Neural cell (in vitro differentiated cells): ENCODE measurements around the gene OGFOD3. TPM values are rescaled to one million over a fixed set of nuclear protein-coding genes. Genes with fewer than 3 reads are reported as not detected.

Experiments
- H2AFZ ChIP-seq: fragments of 200-600, 300-800 bp; sonication (generic), shearing (Covaris generic); 2 replicates; pipeline ENCODE4 v1.6.0; 2014; ENCODE audit warnings: low read depth, mild to moderate bottlenecking, antibody characterized with exemption, low read length, moderate library complexity
- H3F3A ChIP-seq: fragments of 200-600 bp; shearing (Covaris generic); 2 replicates; pipeline ENCODE4 v1.6.1; 2016; ENCODE audit warnings: mild to moderate bottlenecking, moderate library complexity, mixed read lengths, antibody characterized with exemption, low read length; ENCODE audit not compliant: insufficient read depth, poor library complexity, severe bottlenecking
- H3K27ac ChIP-seq: fragments of 200-600, 300-800 bp; sonication (generic), shearing (Covaris generic); 2 replicates; pipeline ENCODE4 v1.5.1; 2014; ENCODE audit warnings: mild to moderate bottlenecking, low read length, moderate library complexity
- H3K27me3 ChIP-seq: fragments of 300-800, 200-600 bp; sonication (generic), shearing (Covaris generic); 2 replicates; pipeline ENCODE4 v1.6.0; 2014; ENCODE audit warnings: mild to moderate bottlenecking, low read depth, low read length, moderate library complexity; ENCODE audit not compliant: insufficient read depth
- H3K36me3 ChIP-seq: fragments of 300-800, 200-600 bp; sonication (generic), shearing (Covaris generic); 2 replicates; pipeline ENCODE4 v1.5.1; 2014; ENCODE audit warnings: mild to moderate bottlenecking, antibody characterized with exemption, low read length, moderate library complexity; ENCODE audit not compliant: insufficient read depth
- H3K4me2 ChIP-seq: fragments of 300-800, 200-600 bp; sonication (generic), shearing (Covaris generic); 2 replicates; pipeline ENCODE4 v1.6.0; 2014; ENCODE audit warnings: mild to moderate bottlenecking, low read length
- H3K4me3 ChIP-seq: fragments of 300-800, 200-600 bp; sonication (generic), shearing (Covaris generic); 2 replicates; pipeline ENCODE4 v1.5.1; 2014; ENCODE audit warnings: mild to moderate bottlenecking, low read length, moderate library complexity
- H3K79me2 ChIP-seq: fragments of 200-600 bp; shearing (Covaris generic); replicated peaks from 2 replicates; pipeline ENCODE4 v1.6.0; 2014; ENCODE audit warnings: mild to moderate bottlenecking, low read length, moderate library complexity; ENCODE audit not compliant: insufficient read depth
- H3K9ac ChIP-seq: fragments of 300-800, 200-600 bp; sonication (generic), shearing (Covaris generic); 2 replicates; pipeline ENCODE4 v1.6.1; 2016; ENCODE audit warnings: mild to moderate bottlenecking, low read length, mixed read lengths
- H3K9me2 ChIP-seq: fragments of 200-600 bp; shearing (Covaris generic); 2 replicates; pipeline ENCODE4 v1.6.1; 2016; ENCODE audit warnings: mild to moderate bottlenecking, low read length, mixed read lengths; ENCODE audit not compliant: insufficient read depth
- H3K9me3 ChIP-seq: fragments of 200-600, 300-800 bp; sonication (generic), shearing (Covaris generic); 2 replicates; pipeline ENCODE4 v1.6.1; 2016; ENCODE audit warnings: mild to moderate bottlenecking, mixed run types, low read length, moderate library complexity, mixed read lengths
- H4K20me1 ChIP-seq: fragments of 200-600 bp; shearing (Covaris generic); 2 replicates; pipeline ENCODE4 v1.6.1; 2016; ENCODE audit warnings: mild to moderate bottlenecking, mixed run types; ENCODE audit not compliant: insufficient read depth
- CTCF ChIP-seq: fragments of 450-650 bp; IDR thresholded peaks from 2 replicates; pipeline ENCODE4 v1.5.1; 2014; ENCODE audit warnings: antibody characterized with exemption, mild to moderate bottlenecking, moderate library complexity; ENCODE audit not compliant: poor library complexity, severe bottlenecking
- EP300 ChIP-seq: fragments of 450-650 bp; conservative IDR thresholded peaks from 2 replicates; pipeline ENCODE4 v1.6.1; 2014; ENCODE audit warnings: antibody characterized with exemption, mild to moderate bottlenecking, moderate library complexity; ENCODE audit not compliant: poor library complexity, severe bottlenecking
- EZH2 ChIP-seq: fragments of 200-600, 300-800 bp; shearing (Covaris generic), sonication (generic); IDR thresholded peaks from 2 replicates; pipeline ENCODE4 v1.6.1; 2014; ENCODE audit warnings: antibody characterized with exemption, low read length, borderline replicate concordance, mild to moderate bottlenecking; ENCODE audit not compliant: insufficient read depth, poor library complexity, severe bottlenecking
- MXI1 ChIP-seq: fragments of 450-650 bp; conservative IDR thresholded peaks from 2 replicates; pipeline ENCODE4 v1.6.1; 2014; ENCODE audit warnings: antibody characterized with exemption, mild to moderate bottlenecking; ENCODE audit not compliant: poor library complexity, severe bottlenecking
- POLR2AphosphoS5 ChIP-seq: IDR thresholded peaks from 2 replicates; pipeline ENCODE4 v1.6.1; 2012
- RAD21 ChIP-seq: fragments of 450-650 bp; conservative IDR thresholded peaks from 2 replicates; pipeline ENCODE4 v1.6.1; 2014; ENCODE audit warnings: antibody characterized with exemption, mild to moderate bottlenecking, moderate library complexity
- REST ChIP-seq: IDR thresholded peaks from 2 replicates; pipeline ENCODE4 v1.6.1; 2012; ENCODE audit warnings: borderline replicate concordance
- SMC3 ChIP-seq: fragments of 450-650 bp; conservative IDR thresholded peaks from 2 replicates; pipeline ENCODE4 v1.6.1; 2014; ENCODE audit warnings: antibody characterized with exemption, mild to moderate bottlenecking, moderate library complexity; ENCODE audit not compliant: poor library complexity
- TAF1 ChIP-seq: IDR thresholded peaks from 2 replicates; pipeline ENCODE4 v1.6.1; 2012; ENCODE audit warnings: low read depth
- polyA plus RNA-seq: library from polyadenylated mRNA; depleted of rRNA; stranded (reverse); fragments of >200 nt; gene quantifications from 2 replicates; pipeline ENCODE4 v1.2.3, GENCODE V29; 2014

OGFOD3 gene
- polyA plus RNA-seq, 1 donor from 2014 or later = 22.6 TPM

DNA sequence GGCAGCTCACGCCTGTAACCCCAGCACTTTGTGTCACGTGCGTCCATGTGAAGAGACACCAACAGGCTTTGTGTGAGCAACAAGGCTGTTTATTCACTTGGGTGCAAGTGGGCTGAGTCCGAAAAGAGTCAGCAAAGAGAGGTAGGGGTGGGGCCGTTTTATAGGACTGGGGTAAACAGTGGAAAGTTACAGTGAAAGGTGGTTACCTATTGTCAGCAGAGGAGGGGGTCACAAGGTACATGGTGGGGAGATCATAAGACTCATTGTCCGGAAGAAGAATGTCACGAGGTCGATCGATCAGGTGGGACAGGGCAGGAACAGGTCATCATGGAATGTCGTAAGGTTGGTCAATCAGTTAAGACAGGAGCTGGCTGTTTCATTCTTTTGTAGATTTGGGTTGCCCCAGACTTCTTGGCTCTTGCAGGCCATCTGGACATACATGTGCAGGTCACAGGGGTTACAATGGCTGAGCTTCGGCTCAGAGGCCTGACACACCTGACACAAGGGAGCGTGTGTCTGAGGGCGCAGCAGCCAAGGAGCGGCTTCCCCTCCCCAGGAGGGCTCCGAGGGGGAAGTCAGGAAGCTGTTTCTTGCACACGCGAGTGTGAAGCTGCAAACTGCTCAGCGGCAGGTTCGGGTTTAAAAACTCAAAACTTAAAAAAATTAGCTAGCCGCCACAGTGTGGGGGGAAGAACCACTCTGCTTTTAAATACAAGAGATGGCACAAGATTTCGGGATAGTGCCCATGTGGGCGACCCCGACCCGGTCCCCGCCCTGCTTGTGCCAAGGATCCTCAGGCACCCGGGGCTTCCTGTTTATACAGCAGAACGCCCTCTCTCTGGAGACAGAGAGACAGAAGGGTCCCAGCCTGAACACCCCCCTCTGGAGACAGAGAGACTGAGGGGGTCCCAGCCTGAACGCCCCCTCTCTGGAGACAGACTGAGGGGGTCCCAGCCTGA, 71.8 kb downstream of the OGFOD3 start:
- H3K9ac ChIP-seq = no peak overlapping the region
- no peaks in the 10 kb centered on the region for H3K79me2 ChIP-seq
- no peak overlapping the region for H2AFZ ChIP-seq
- H3K36me3 ChIP-seq = no peaks in the 10 kb centered on the region
- no peak for TF ChIP-seq EZH2
- TF ChIP-seq POLR2AphosphoS5 = no peak
- no peak for TF ChIP-seq SMC3
- TF ChIP-seq REST = no peak
- TF ChIP-seq EP300 = no peak
- no peak for TF ChIP-seq CTCF
- TF ChIP-seq MXI1 = no peak
- TF ChIP-seq TAF1 = no peak
- TF ChIP-seq RAD21 = no peak
- H3K27ac ChIP-seq = no peak overlapping the region
- no peak overlapping the region for H3K4me3 ChIP-seq
- H3K9me3 ChIP-seq = no peaks in the 10 kb centered on the region
- no peaks in the 10 kb centered on the region for H3K9me2 ChIP-seq
- H3K4me2 ChIP-seq = no peak overlapping the region
- no peaks in the 10 kb centered on the region for H3F3A ChIP-seq
- no peaks in the 10 kb centered on the region for H4K20me1 ChIP-seq
- no peaks in the 10 kb centered on the region for H3K27me3 ChIP-seq

GRCh38 chr17:82345151-82345976, 73.0 kb downstream of the OGFOD3 start:
- Histone ChIP-seq H4K20me1 (no peaks in the 10 kb centered on the region), H3K9ac (no peak overlapping the region), H3K36me3 (no peaks in the 10 kb centered on the region), H3K4me2 (no peak overlapping the region), H3K79me2 (no peaks in the 10 kb centered on the region), H3F3A (no peaks in the 10 kb centered on the region), H2AFZ (no peak overlapping the region), H3K4me3 (no peak overlapping the region), H3K9me3 (no peaks in the 10 kb centered on the region), H3K27ac (no peak overlapping the region), H3K27me3 (no peaks in the 10 kb centered on the region), H3K9me2 (no peaks in the 10 kb centered on the region)
- no peak for TF ChIP-seq MXI1
